Neural progenitor cell (in vitro differentiated cells): ENCODE data around the gene CDRT15.

ENCODE experiments used
- EZH2 ChIP-seq: fragments of 200-600 bp; sonication (generic); IDR thresholded peaks from 2 replicates; pipeline ENCODE4 v1.6.1; 2017; ENCODE audit warnings: antibody characterized with exemption, mild to moderate bottlenecking, moderate library complexity
- EZH2phosphoT487 ChIP-seq: fragments of 200-600 bp; sonication (generic); IDR thresholded peaks from 2 replicates; pipeline ENCODE4 v1.6.1; 2017; ENCODE audit warnings: antibody characterized with exemption
- TF ChIP-seq, protein P1 (sequence below): fragments of 200-600 bp; sonication (generic); IDR thresholded peaks from 2 replicates; pipeline ENCODE4 v1.5.1; 2017; ENCODE audit warnings: antibody characterized with exemption, mild to moderate bottlenecking

DNA sequence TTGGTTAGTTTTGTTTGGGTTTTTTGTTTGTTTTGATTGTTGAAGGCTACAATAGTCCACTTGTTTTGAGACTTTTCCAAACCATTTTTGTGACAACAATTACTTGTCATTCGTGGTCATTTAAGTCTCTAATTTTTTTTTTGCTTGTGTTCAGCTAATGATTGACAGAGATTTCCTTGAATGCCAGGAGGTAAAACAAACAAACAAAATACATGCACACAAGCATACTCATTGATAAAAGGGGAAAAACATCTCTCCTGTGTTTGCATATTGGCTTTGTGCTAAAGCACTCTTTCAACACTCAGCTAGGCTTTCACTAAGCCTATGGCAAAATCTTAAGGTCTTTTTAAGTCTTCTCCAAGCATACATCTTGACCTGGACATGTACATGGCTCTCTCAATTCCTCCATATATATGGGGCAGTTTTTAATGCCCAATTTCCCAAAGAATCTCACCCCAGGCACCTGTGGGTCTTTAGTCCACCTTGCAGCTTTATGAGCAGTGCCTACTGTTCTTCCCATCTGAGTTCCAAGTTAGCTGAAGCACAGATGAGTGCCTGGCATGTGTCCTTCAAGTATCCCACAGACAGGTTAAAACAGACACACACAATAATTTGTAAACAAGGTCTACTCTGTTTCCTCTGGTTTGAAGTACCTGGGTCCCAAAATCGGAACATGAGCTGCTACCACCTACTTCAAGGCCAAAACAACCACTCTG, 40.0 kb upstream of the CDRT15 start:
- TF ChIP-seq EZH2 (no peak), EZH2phosphoT487 (no peak)
- TF ChIP-seq, protein P1, sequence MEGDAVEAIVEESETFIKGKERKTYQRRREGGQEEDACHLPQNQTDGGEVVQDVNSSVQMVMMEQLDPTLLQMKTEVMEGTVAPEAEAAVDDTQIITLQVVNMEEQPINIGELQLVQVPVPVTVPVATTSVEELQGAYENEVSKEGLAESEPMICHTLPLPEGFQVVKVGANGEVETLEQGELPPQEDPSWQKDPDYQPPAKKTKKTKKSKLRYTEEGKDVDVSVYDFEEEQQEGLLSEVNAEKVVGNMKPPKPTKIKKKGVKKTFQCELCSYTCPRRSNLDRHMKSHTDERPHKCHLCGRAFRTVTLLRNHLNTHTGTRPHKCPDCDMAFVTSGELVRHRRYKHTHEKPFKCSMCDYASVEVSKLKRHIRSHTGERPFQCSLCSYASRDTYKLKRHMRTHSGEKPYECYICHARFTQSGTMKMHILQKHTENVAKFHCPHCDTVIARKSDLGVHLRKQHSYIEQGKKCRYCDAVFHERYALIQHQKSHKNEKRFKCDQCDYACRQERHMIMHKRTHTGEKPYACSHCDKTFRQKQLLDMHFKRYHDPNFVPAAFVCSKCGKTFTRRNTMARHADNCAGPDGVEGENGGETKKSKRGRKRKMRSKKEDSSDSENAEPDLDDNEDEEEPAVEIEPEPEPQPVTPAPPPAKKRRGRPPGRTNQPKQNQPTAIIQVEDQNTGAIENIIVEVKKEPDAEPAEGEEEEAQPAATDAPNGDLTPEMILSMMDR = no peak
